Measurements from ENCODE around the gene GATA2.

DNA sequence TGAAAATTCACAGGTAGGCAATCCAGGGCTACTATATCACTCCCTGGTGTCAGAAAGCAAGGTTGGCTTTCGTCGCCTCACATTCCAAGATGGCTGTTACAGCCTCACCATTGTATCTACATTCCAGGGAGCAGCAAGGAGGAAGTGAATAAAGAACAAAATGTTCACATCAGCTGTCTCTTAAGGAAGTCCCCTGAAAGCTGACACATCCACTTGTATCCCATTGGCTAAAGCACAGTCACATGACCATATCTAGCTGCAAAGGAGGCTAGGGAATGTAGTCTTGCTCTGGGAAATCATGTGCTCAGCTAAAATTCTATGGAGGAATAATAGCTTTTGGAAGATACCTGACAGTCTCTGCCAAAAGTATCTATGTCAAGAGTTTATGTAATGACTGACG lies 12.8 kb upstream of the GATA2 start:
- no peak for TF ChIP-seq CTCF (IDR thresholded peaks at IDR 0.05)
- TF ChIP-seq POLR2A (IDR thresholded peaks at IDR 0.05), result no peak
- no peak for TF ChIP-seq EP300 (IDR thresholded peaks at IDR 0.05)

Measured in tibial nerve (tissue), 4 donors.